ENCODE results near the gene VPS37D. TPM values are rescaled to one million over a fixed set of nuclear protein-coding genes. Genes with fewer than 3 reads are reported as not detected.

The VPS37D gene
- total RNA-seq, 1 experiment from 2014 or later, result 4.4 TPM

- intact Hi-C loops (cut with micrococcal nuclease; ENCODE audit: unreplicated experiment), result no loop called here
- ChIA-PET CTCF (interaction anchor here (0.6 to 3.2 kb wide), 5 partner anchors 8 to 122 kb away, joined by 5 to 10 read pairs (median 6); no protein-coding TSS in a partner anchor), POLR2A (interaction anchor here (0.6 kb wide), 6 partner anchors 15 to 317 kb away, joined by 3 to 6 read pairs (median 4); partner anchors contain the start of genes BUD23 and DNAJC30)
- Histone ChIP-seq H3K27me3 (ENCODE audit: control insufficient read depth, insufficient read depth, low read length) (no peaks in the 10 kb centered on the region), H3K9me3 (ENCODE audit: control insufficient read depth, insufficient read depth, low read depth, low read length) (no peaks in the 10 kb centered on the region), H3K4me1 (ENCODE audit: control insufficient read depth, insufficient read depth, low read length) (peaks cover 41% of the 10 kb centered on the region), H3K4me3 (ENCODE audit: low read depth in 2 of 2, low read length in 2 of 2) (no peak overlapping the region), H3K36me3 (ENCODE audit: control insufficient read depth, insufficient read depth, low read length) (no peaks in the 10 kb centered on the region; the same call in 1 of the 2 replicates), H3K27ac (ENCODE audit: low read length) (peak overlapping the region; percentile 80)
- in situ Hi-C loops (cut with HindIII; ENCODE audit: low pct_unique_long_range_greater_than_20kb, low sequenced_read_pairs), result no loop called here
- ATAC-seq (peak; percentile 3; the same call in 1 of the 2 replicates), DNase-seq (ENCODE audit: low read depth, low spot score) (no peak)
- peak; percentile 61; the same call in 1 of the 2 replicates for TF ChIP-seq POLR2AphosphoS5 (IDR thresholded peaks at IDR 0.05; ENCODE audit: low read depth, low read length)
- TF ChIP-seq SIN3A (IDR thresholded peaks at IDR 0.05; ENCODE audit: borderline replicate concordance, insufficient read depth, low read depth, low read length), result no peak
- no TSS peak for BruUV-seq (replicated peaks)
Measured at GRCh38 chr7:73698410-73698809, 30.8 kb downstream of the VPS37D start.

DNA sequence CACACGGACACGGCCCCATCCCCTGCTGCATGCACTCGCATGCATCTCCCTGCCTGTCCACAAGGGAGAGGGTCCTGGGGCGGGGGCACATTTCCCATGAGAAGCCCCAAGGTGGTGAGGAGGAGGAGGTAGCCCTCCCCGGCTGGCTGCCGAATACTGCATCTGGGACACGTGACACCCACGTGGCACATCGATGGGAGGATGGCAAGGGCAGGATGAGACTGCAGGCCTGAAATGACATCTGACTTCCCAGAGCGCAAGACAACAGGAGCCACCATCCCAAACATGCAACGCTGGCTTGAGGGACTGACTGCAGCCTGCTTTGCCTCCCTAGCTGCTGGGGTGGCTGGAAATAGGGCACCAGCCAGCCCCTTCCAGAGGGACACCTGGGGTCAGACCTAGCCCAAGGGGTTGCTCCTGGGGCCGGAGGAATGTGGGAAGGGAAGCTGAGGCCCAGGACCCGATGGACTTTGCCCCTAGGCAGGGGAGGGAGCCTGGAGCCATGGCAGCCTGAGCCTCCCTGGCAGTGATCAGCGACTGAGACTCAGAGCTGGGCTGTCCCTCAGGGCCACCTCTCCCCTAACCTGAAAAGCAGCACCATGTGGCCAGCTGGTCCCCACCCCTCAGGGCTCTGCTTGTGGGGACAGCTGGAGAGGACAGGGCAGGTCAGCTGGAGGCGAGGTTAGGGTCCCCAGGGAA, 31.9 kb downstream of the VPS37D start:
- ChIA-PET CTCF (interaction anchor here (3.2 kb wide), 1 partner anchor 26 kb away, joined by 10 read pairs; no protein-coding TSS in a partner anchor), POLR2A (no interaction called here)
- no peaks in the 10 kb centered on the region; the same call in 1 of the 2 replicates for H3K36me3 ChIP-seq (ENCODE audit: control insufficient read depth, insufficient read depth, low read length)
- no peaks in the 10 kb centered on the region for H3K27me3 ChIP-seq (ENCODE audit: control insufficient read depth, insufficient read depth, low read length)
- no peaks in the 10 kb centered on the region for H3K9me3 ChIP-seq (ENCODE audit: control insufficient read depth, insufficient read depth, low read depth, low read length)
- ATAC-seq (peak; percentile 13), DNase-seq (ENCODE audit: low read depth, low spot score) (no peak)
- in situ Hi-C loops (cut with HindIII; ENCODE audit: low pct_unique_long_range_greater_than_20kb, low sequenced_read_pairs) (no loop called here), intact Hi-C loops (cut with micrococcal nuclease; ENCODE audit: unreplicated experiment) (no loop called here)
- TSS peak; percentile 38 for BruUV-seq (replicated peaks)
- TF ChIP-seq REST (IDR thresholded peaks at IDR 0.05; ENCODE audit: insufficient read depth in 1 of 2, low read depth in 2 of 2, low read length in 1 of 2) (no peak), POLR2AphosphoS5 (IDR thresholded peaks at IDR 0.05; ENCODE audit: low read depth, low read length) (peak; percentile 9)
- H3K4me1 ChIP-seq (ENCODE audit: control insufficient read depth, insufficient read depth, low read length), result peaks cover 49% of the 10 kb centered on the region
- peak overlapping the region; percentile 80 for H3K27ac ChIP-seq (ENCODE audit: low read length)
- no peak overlapping the region for H3K4me3 ChIP-seq (ENCODE audit: low read depth in 2 of 2, low read length in 2 of 2)

DNA sequence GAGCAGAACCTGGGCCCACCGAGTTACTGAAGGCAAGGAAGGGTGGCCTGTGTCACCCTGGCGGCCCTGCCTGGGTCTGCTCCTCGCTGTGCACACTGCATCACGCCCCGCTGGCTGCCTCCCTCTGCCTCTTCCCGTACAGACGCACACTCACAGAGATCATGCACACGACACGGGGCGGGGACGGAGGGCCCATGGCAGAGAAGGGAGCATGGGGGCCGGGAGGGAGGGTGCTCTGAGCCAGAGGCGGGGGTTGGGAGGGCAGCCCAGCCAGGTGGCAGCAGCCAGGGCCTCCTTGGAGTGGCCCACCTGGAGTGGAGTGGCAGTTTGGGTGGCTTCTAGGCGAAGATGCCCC, 32.4 kb downstream of the VPS37D start:
- peak; percentile 31 for ATAC-seq
- in situ Hi-C loops (cut with HindIII; ENCODE audit: low pct_unique_long_range_greater_than_20kb, low sequenced_read_pairs) (no loop called here), intact Hi-C loops (cut with micrococcal nuclease; ENCODE audit: unreplicated experiment) (no loop called here)
- DNase-seq (ENCODE audit: low read depth, low spot score), result no peak
- no peaks in the 10 kb centered on the region for H3K27me3 ChIP-seq (ENCODE audit: control insufficient read depth, insufficient read depth, low read length)
- no TSS peak for BruUV-seq (replicated peaks)
- peaks cover 54% of the 10 kb centered on the region for H3K4me1 ChIP-seq (ENCODE audit: control insufficient read depth, insufficient read depth, low read length)
- H3K9me3 ChIP-seq (ENCODE audit: control insufficient read depth, insufficient read depth, low read depth, low read length), result no peaks in the 10 kb centered on the region
- H3K4me3 ChIP-seq (ENCODE audit: low read depth in 2 of 2, low read length in 2 of 2), result no peak overlapping the region
- POLR2A ChIA-PET, result no interaction called here
- H3K27ac ChIP-seq (ENCODE audit: low read length), result peak overlapping the region; percentile 80
- CTCF ChIA-PET, result no interaction called here
- 0 out of 2 replicates have a peak, but pooled peaks have one; percentile 20 for TF ChIP-seq SIN3A (IDR thresholded peaks at IDR 0.05; ENCODE audit: borderline replicate concordance, insufficient read depth, low read depth, low read length)
- no peak; the same call in 1 of the 2 replicates for TF ChIP-seq POLR2AphosphoS5 (IDR thresholded peaks at IDR 0.05; ENCODE audit: low read depth, low read length)
- H3K36me3 ChIP-seq (ENCODE audit: control insufficient read depth, insufficient read depth, low read length), result no peaks in the 10 kb centered on the region; the same call in none of the 2 replicates
